Measurements from ENCODE around the gene DBX1.
"Not testable (repeated sequence)": the region's sequence is repeated elsewhere in the genome, so short reads cannot be mapped to it uniquely, and the experiment has no call there.

DBX1 gene

GRCh38 chr11:20161923-20162744 is 1.9 kb upstream of the DBX1 start:
- no peak for DNase-seq (ENCODE audit: low spot score)

- DNase-seq (ENCODE audit: low spot score), result no peak
Measured at GRCh38 chr11:20161230-20161918, 1.1 kb upstream of the DBX1 start.

- no peak for DNase-seq (ENCODE audit: low spot score)
Measured at GRCh38 chr11:20159466-20160381, 551 bp downstream of the DBX1 start.

- DNase-seq (ENCODE audit: low spot score), result peak; percentile 32
Measured at GRCh38 chr11:20158597-20159257, 1.5 kb downstream of the DBX1 start.

GRCh38 chr11:20157728-20158127 is 2.5 kb downstream of the DBX1 start:
- no peak for DNase-seq (ENCODE audit: low spot score)

- DNase-seq (ENCODE audit: low spot score), result no peak
Measured at GRCh38 chr11:20156876-20157613, 3.2 kb downstream of the DBX1 start.

- no peak for DNase-seq (ENCODE audit: low spot score)
Measured at GRCh38 chr11:20156280-20156875, 3.9 kb downstream of the DBX1 start.

- DNase-seq (ENCODE audit: low spot score), result no peak
Measured at GRCh38 chr11:20155683-20156279, 4.5 kb downstream of the DBX1 start.

GRCh38 chr11:20154381-20154780 is 5.9 kb downstream of the DBX1 start:
- DNase-seq (ENCODE audit: low spot score), result no peak

GRCh38 chr11:20138707-20139106 is 21.6 kb downstream of the DBX1 start:
- DNase-seq (ENCODE audit: low spot score), result no peak

GRCh38 chr11:20137637-20138036 is 22.6 kb downstream of the DBX1 start:
- no peak for DNase-seq (ENCODE audit: low spot score)

GRCh38 chr11:20134991-20135736 is 25.1 kb downstream of the DBX1 start:
- DNase-seq (ENCODE audit: low spot score), result no peak

- no peak for DNase-seq (ENCODE audit: low spot score)
Measured at GRCh38 chr11:20132667-20133039, 27.6 kb downstream of the DBX1 start.

GRCh38 chr11:20131788-20132666 is 28.2 kb downstream of the DBX1 start:
- peak; percentile 23 for DNase-seq (ENCODE audit: low spot score)

- DNase-seq (ENCODE audit: low spot score), result no peak
Measured at GRCh38 chr11:20129665-20130064, 30.6 kb downstream of the DBX1 start.

GRCh38 chr11:20128528-20128825 is 31.8 kb downstream of the DBX1 start:
- not testable (repeated sequence) for DNase-seq (ENCODE audit: low spot score)

- DNase-seq (ENCODE audit: low spot score), result peak; percentile 74
Measured at GRCh38 chr11:20127671-20128527, 32.4 kb downstream of the DBX1 start.

Measured in SK-N-DZ (cell line).